OCI-LY3 (cell line): Measurements from ENCODE around the gene PTPRN2.

ENCODE experiments used
- CTCF ChIP-seq: fragments of 200-600, 300-600 bp; sonication (generic); IDR thresholded peaks from 2 replicates; pipeline ENCODE4 v1.5.1; 2014; ENCODE audit warnings: antibody characterized with exemption, low read length, low read depth
- EZH2phosphoT487 ChIP-seq: fragments of 200-600 bp; shearing (Covaris generic); IDR thresholded peaks from 2 replicates; pipeline ENCODE4 v1.6.1; 2018; ENCODE audit warnings: antibody characterized with exemption, mixed run types, low read depth

- TF ChIP-seq CTCF, result no peak
- no peak for TF ChIP-seq EZH2phosphoT487
Measured at GRCh38 chr7:157593541-157593940, 994.1 kb downstream of the PTPRN2 start.
